ENCODE data around the gene HPCAL1.

The HPCAL1 gene

DNA sequence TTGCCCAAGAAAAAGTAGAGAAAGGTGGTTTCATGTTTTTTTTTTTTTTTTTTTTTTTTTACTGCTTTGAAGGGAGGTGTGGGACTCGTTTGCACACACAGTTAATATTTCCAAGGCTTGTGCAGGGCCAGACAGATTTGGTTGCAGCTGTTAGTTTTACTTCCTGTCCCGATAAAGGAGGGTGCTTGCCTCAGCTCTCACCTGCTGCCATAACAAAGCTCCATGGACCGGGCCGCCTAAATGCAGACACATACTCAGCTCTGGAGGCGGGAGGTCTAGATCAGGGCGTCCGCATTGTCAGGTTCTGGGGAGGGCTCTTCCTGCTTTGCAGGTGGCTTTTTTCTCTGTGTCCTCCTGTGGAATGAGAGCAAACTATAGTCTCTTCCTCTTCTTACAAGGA, 75.5 kb downstream of the HPCAL1 start:
- no peaks in the 10 kb centered on the region for H3K9me3 ChIP-seq (ENCODE audit: insufficient read depth, low read depth, low read length)
- no peaks in the 10 kb centered on the region for H3K27me3 ChIP-seq (ENCODE audit: insufficient read depth, low read length, poor library complexity, severe bottlenecking)
- H3K36me3 ChIP-seq (ENCODE audit: insufficient read depth, low read length): no peaks in the 10 kb centered on the region
- no peak overlapping the region for H3K4me3 ChIP-seq (ENCODE audit: low read length, poor library complexity, severe bottlenecking)
- H2AFZ ChIP-seq (ENCODE audit: low read length): no peak overlapping the region
- H4K20me1 ChIP-seq (ENCODE audit: insufficient read depth, low read length, poor library complexity, severe bottlenecking): no peaks in the 10 kb centered on the region
- peak overlapping the region; percentile 52 for H3K9ac ChIP-seq (ENCODE audit: low read depth, low read length, poor library complexity, severe bottlenecking)
- peaks cover 85% of the 10 kb centered on the region; the same call in 1 of the 2 replicates for H3K79me2 ChIP-seq (ENCODE audit: insufficient read depth, low read length)
- H3K4me1 ChIP-seq (ENCODE audit: insufficient read depth, low read length, poor library complexity, severe bottlenecking): peaks cover 85% of the 10 kb centered on the region
- TF ChIP-seq, protein P1, sequence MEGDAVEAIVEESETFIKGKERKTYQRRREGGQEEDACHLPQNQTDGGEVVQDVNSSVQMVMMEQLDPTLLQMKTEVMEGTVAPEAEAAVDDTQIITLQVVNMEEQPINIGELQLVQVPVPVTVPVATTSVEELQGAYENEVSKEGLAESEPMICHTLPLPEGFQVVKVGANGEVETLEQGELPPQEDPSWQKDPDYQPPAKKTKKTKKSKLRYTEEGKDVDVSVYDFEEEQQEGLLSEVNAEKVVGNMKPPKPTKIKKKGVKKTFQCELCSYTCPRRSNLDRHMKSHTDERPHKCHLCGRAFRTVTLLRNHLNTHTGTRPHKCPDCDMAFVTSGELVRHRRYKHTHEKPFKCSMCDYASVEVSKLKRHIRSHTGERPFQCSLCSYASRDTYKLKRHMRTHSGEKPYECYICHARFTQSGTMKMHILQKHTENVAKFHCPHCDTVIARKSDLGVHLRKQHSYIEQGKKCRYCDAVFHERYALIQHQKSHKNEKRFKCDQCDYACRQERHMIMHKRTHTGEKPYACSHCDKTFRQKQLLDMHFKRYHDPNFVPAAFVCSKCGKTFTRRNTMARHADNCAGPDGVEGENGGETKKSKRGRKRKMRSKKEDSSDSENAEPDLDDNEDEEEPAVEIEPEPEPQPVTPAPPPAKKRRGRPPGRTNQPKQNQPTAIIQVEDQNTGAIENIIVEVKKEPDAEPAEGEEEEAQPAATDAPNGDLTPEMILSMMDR (conservative IDR thresholded peaks at IDR 0.05; ENCODE audit: low read length): no peak
- no peak for TF ChIP-seq EZH2phosphoT487 (IDR thresholded peaks at IDR 0.05; ENCODE audit: borderline replicate concordance)
- H3K9me2 ChIP-seq (replicated peaks; ENCODE audit: low read depth, low read length): no peaks in the 10 kb centered on the region
- H3F3A ChIP-seq (ENCODE audit: low read depth): peaks cover 2% of the 10 kb centered on the region; the same call in 1 of the 2 replicates
- H3K4me2 ChIP-seq (ENCODE audit: low read depth, low read length, poor library complexity, severe bottlenecking): peak overlapping the region; percentile 59

DNA sequence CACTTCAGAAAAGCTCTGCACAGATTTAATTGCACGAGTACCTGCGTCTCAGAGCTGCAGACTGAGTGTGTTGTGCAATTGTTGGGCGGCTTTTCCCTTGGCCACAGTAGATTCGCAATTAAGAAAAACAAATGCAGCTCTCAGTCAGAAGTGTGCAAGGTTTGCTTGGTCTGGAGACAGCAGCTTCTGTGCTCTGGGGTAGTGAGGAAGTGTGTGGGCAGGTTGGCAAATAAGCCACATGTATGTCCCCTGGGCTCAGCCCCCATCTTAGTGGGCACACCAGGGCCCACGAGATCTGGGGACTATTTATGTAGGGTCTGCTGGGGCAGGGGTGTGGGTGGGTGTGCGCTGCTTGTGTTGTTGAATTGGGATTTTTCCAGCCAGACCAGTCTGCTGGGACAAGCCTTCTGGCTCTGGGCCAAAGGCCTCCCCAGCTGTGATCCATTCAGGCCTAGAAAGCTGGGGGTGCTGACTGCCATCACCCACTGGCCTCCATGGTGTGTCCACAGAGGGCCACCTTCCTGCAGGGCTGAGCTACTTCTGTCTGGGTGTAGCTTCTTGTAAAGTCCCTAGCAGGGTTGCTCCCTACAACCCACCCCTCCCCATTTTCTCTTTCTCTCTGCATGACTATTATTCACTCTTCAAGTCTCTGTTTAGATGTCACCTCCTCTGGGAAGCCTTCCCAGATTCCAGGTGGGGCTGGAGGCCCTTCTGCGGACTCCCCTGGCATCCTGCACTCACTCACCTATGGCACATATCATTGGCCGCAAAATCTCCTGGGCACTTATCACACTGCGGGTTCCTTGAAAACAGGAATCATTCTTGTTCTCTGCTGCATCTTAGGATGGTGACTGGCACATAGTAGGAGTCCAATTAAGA, 77.6 kb downstream of the HPCAL1 start:
- peaks cover 92% of the 10 kb centered on the region for H3K4me1 ChIP-seq (ENCODE audit: insufficient read depth, low read length, poor library complexity, severe bottlenecking)
- no peaks in the 10 kb centered on the region for H3K9me3 ChIP-seq (ENCODE audit: insufficient read depth, low read depth, low read length)
- H3K4me3 ChIP-seq (ENCODE audit: low read length, poor library complexity, severe bottlenecking): no peak overlapping the region
- no peaks in the 10 kb centered on the region for H3K27me3 ChIP-seq (ENCODE audit: insufficient read depth, low read length, poor library complexity, severe bottlenecking)
- H3K4me2 ChIP-seq (ENCODE audit: low read depth, low read length, poor library complexity, severe bottlenecking): peak overlapping the region; percentile 31
- peaks cover 2% of the 10 kb centered on the region; the same call in 1 of the 2 replicates for H3F3A ChIP-seq (ENCODE audit: low read depth)
- no peak for TF ChIP-seq EZH2phosphoT487 (IDR thresholded peaks at IDR 0.05; ENCODE audit: borderline replicate concordance)
- TF ChIP-seq, protein P1 (conservative IDR thresholded peaks at IDR 0.05; ENCODE audit: low read length): no peak
- no peak overlapping the region for H2AFZ ChIP-seq (ENCODE audit: low read length)
- H3K9me2 ChIP-seq (replicated peaks; ENCODE audit: low read depth, low read length): no peaks in the 10 kb centered on the region
- no peaks in the 10 kb centered on the region for H4K20me1 ChIP-seq (ENCODE audit: insufficient read depth, low read length, poor library complexity, severe bottlenecking)
- H3K79me2 ChIP-seq (ENCODE audit: insufficient read depth, low read length): peaks cover 85% of the 10 kb centered on the region; the same call in 1 of the 2 replicates
- H3K9ac ChIP-seq (ENCODE audit: low read depth, low read length, poor library complexity, severe bottlenecking): peak overlapping the region; percentile 21
- H3K36me3 ChIP-seq (ENCODE audit: insufficient read depth, low read length): no peaks in the 10 kb centered on the region

DNA sequence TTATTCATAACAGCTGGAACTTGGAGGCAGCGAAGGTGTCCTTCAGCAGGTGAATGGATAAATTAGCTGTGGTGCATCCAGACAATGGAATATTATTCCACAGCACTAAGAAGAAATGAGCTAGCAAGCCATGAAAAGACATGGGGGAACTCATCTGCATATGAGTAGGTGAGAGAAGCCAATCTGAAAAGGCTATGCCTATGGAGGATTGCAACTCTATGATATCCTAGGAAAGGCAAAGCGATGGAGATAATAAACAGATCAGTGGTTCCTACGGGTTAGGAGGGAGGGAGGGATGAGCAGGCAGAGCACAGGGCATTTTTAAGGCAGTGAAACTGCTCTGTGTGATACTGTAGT, 79.3 kb downstream of the HPCAL1 start:
- Histone ChIP-seq H3F3A (ENCODE audit: low read depth) (peaks cover 2% of the 10 kb centered on the region; the same call in 1 of the 2 replicates), H3K4me2 (ENCODE audit: low read depth, low read length, poor library complexity, severe bottlenecking) (peak overlapping the region; percentile 73), H3K4me3 (ENCODE audit: low read length, poor library complexity, severe bottlenecking) (peak overlapping the region; percentile 54), H3K36me3 (ENCODE audit: insufficient read depth, low read length) (no peaks in the 10 kb centered on the region), H4K20me1 (ENCODE audit: insufficient read depth, low read length, poor library complexity, severe bottlenecking) (no peaks in the 10 kb centered on the region), H3K9me3 (ENCODE audit: insufficient read depth, low read depth, low read length) (no peaks in the 10 kb centered on the region), H3K9me2 (replicated peaks; ENCODE audit: low read depth, low read length) (no peaks in the 10 kb centered on the region), H3K4me1 (ENCODE audit: insufficient read depth, low read length, poor library complexity, severe bottlenecking) (peaks cover 91% of the 10 kb centered on the region), H2AFZ (ENCODE audit: low read length) (no peak overlapping the region), H3K27me3 (ENCODE audit: insufficient read depth, low read length, poor library complexity, severe bottlenecking) (no peaks in the 10 kb centered on the region), H3K9ac (ENCODE audit: low read depth, low read length, poor library complexity, severe bottlenecking) (peak overlapping the region; percentile 58), H3K79me2 (ENCODE audit: insufficient read depth, low read length) (peaks cover 87% of the 10 kb centered on the region; the same call in 1 of the 2 replicates)
- TF ChIP-seq, protein P1 (conservative IDR thresholded peaks at IDR 0.05; ENCODE audit: low read length): no peak
- TF ChIP-seq EZH2phosphoT487 (IDR thresholded peaks at IDR 0.05; ENCODE audit: borderline replicate concordance): no peak

Data from Loucy (cell line).